ENCODE data around the gene SPACA6. TPM values are rescaled to one million over a fixed set of nuclear protein-coding genes. Genes with fewer than 3 reads are reported as not detected.

Gene SPACA6
- total and polyA plus RNA-seq, 2 of the 8 experiments (the other 6 are each of a cell fraction or from before 2014, with no cell fraction given): 7.1 to 7.5 TPM

DNA sequence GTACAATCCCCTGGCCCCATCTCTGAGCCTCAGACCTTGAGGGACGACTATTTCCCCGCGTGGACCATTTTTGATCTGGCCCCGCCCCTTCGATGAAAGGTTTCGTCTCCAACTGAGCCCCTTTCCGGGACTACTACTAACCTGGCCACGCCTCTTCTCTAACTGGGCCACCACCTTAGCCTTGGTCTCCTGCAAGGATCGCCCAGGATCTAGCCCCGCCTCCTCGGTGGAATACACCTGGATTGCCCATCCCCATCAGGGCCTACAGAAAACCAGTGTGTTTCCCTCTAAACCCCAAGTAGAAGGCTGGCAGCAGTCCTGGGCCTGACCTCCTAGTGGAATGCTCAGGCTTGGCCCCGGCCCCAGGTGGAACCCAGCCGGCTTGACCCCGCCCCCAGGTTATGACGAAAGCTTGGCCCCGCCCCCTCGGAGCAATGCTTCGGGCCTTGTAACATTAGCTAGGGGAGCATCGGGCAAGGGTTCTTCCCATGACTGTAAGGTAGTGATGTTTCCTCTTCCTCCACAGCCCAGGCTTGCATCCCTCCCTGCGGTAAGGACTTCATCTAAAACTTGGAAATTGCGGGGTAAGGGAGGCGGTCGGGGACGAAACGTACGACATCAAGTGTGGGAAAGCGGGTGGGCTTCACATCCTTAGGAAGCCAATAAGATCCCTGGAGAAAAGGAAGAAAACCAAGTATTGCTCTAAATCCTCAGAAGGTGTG, 9.1 kb downstream of the SPACA6 start (continued):
- TF ChIP-seq TAF7 (optimal IDR thresholded peaks at IDR 0.05; ENCODE audit: borderline replicate concordance, low read depth, low read length): no peak
- 0 out of 2 replicates have a peak, but pooled peaks have one; percentile 37 for TF ChIP-seq TBP (IDR thresholded peaks at IDR 0.05; ENCODE audit: low read depth, low read length)
- peak; percentile 49; the same call in 1 of the 2 replicates for TF ChIP-seq TAF1 (IDR thresholded peaks at IDR 0.05; ENCODE audit: low read depth, low read length)
